Neural cell (in vitro differentiated cells): ENCODE measurements around the gene HDAC4. TPM values are rescaled to one million over a fixed set of nuclear protein-coding genes. Genes with fewer than 3 reads are reported as not detected.

ENCODE experiments used
- H2AFZ ChIP-seq: fragments of 200-600, 300-800 bp; sonication (generic), shearing (Covaris generic); 2 replicates; pipeline ENCODE4 v1.6.0; 2014; ENCODE audit warnings: low read depth, mild to moderate bottlenecking, antibody characterized with exemption, low read length, moderate library complexity
- H3F3A ChIP-seq: fragments of 200-600 bp; shearing (Covaris generic); 2 replicates; pipeline ENCODE4 v1.6.1; 2016; ENCODE audit warnings: mild to moderate bottlenecking, moderate library complexity, mixed read lengths, antibody characterized with exemption, low read length; ENCODE audit not compliant: insufficient read depth, poor library complexity, severe bottlenecking
- H3K27ac ChIP-seq: fragments of 200-600, 300-800 bp; sonication (generic), shearing (Covaris generic); 2 replicates; pipeline ENCODE4 v1.5.1; 2014; ENCODE audit warnings: mild to moderate bottlenecking, low read length, moderate library complexity
- H3K27me3 ChIP-seq: fragments of 300-800, 200-600 bp; sonication (generic), shearing (Covaris generic); 2 replicates; pipeline ENCODE4 v1.6.0; 2014; ENCODE audit warnings: mild to moderate bottlenecking, low read depth, low read length, moderate library complexity; ENCODE audit not compliant: insufficient read depth
- H3K36me3 ChIP-seq: fragments of 300-800, 200-600 bp; sonication (generic), shearing (Covaris generic); 2 replicates; pipeline ENCODE4 v1.5.1; 2014; ENCODE audit warnings: mild to moderate bottlenecking, antibody characterized with exemption, low read length, moderate library complexity; ENCODE audit not compliant: insufficient read depth
- H3K4me2 ChIP-seq: fragments of 300-800, 200-600 bp; sonication (generic), shearing (Covaris generic); 2 replicates; pipeline ENCODE4 v1.6.0; 2014; ENCODE audit warnings: mild to moderate bottlenecking, low read length
- H3K4me3 ChIP-seq: fragments of 300-800, 200-600 bp; sonication (generic), shearing (Covaris generic); 2 replicates; pipeline ENCODE4 v1.5.1; 2014; ENCODE audit warnings: mild to moderate bottlenecking, low read length, moderate library complexity
- H3K79me2 ChIP-seq: fragments of 200-600 bp; shearing (Covaris generic); replicated peaks from 2 replicates; pipeline ENCODE4 v1.6.0; 2014; ENCODE audit warnings: mild to moderate bottlenecking, low read length, moderate library complexity; ENCODE audit not compliant: insufficient read depth
- H3K9ac ChIP-seq: fragments of 300-800, 200-600 bp; sonication (generic), shearing (Covaris generic); 2 replicates; pipeline ENCODE4 v1.6.1; 2016; ENCODE audit warnings: mild to moderate bottlenecking, low read length, mixed read lengths
- H3K9me2 ChIP-seq: fragments of 200-600 bp; shearing (Covaris generic); 2 replicates; pipeline ENCODE4 v1.6.1; 2016; ENCODE audit warnings: mild to moderate bottlenecking, low read length, mixed read lengths; ENCODE audit not compliant: insufficient read depth
- H3K9me3 ChIP-seq: fragments of 200-600, 300-800 bp; sonication (generic), shearing (Covaris generic); 2 replicates; pipeline ENCODE4 v1.6.1; 2016; ENCODE audit warnings: mild to moderate bottlenecking, mixed run types, low read length, moderate library complexity, mixed read lengths
- H4K20me1 ChIP-seq: fragments of 200-600 bp; shearing (Covaris generic); 2 replicates; pipeline ENCODE4 v1.6.1; 2016; ENCODE audit warnings: mild to moderate bottlenecking, mixed run types; ENCODE audit not compliant: insufficient read depth
- EP300 ChIP-seq: fragments of 450-650 bp; conservative IDR thresholded peaks from 2 replicates; pipeline ENCODE4 v1.6.1; 2014; ENCODE audit warnings: antibody characterized with exemption, mild to moderate bottlenecking, moderate library complexity; ENCODE audit not compliant: poor library complexity, severe bottlenecking
- EZH2 ChIP-seq: fragments of 200-600, 300-800 bp; shearing (Covaris generic), sonication (generic); IDR thresholded peaks from 2 replicates; pipeline ENCODE4 v1.6.1; 2014; ENCODE audit warnings: antibody characterized with exemption, low read length, borderline replicate concordance, mild to moderate bottlenecking; ENCODE audit not compliant: insufficient read depth, poor library complexity, severe bottlenecking
- MXI1 ChIP-seq: fragments of 450-650 bp; conservative IDR thresholded peaks from 2 replicates; pipeline ENCODE4 v1.6.1; 2014; ENCODE audit warnings: antibody characterized with exemption, mild to moderate bottlenecking; ENCODE audit not compliant: poor library complexity, severe bottlenecking
- POLR2AphosphoS5 ChIP-seq: IDR thresholded peaks from 2 replicates; pipeline ENCODE4 v1.6.1; 2012
- RAD21 ChIP-seq: fragments of 450-650 bp; conservative IDR thresholded peaks from 2 replicates; pipeline ENCODE4 v1.6.1; 2014; ENCODE audit warnings: antibody characterized with exemption, mild to moderate bottlenecking, moderate library complexity
- SMC3 ChIP-seq: fragments of 450-650 bp; conservative IDR thresholded peaks from 2 replicates; pipeline ENCODE4 v1.6.1; 2014; ENCODE audit warnings: antibody characterized with exemption, mild to moderate bottlenecking, moderate library complexity; ENCODE audit not compliant: poor library complexity
- TAF1 ChIP-seq: IDR thresholded peaks from 2 replicates; pipeline ENCODE4 v1.6.1; 2012; ENCODE audit warnings: low read depth
- polyA plus RNA-seq: library from polyadenylated mRNA; depleted of rRNA; stranded (reverse); fragments of >200 nt; gene quantifications from 2 replicates; pipeline ENCODE4 v1.2.3, GENCODE V29; 2014
- TF ChIP-seq, protein P1 (sequence below): fragments of 450-650 bp; IDR thresholded peaks from 2 replicates; pipeline ENCODE4 v1.5.1; 2014; ENCODE audit warnings: antibody characterized with exemption, mild to moderate bottlenecking, moderate library complexity; ENCODE audit not compliant: poor library complexity, severe bottlenecking
- TF ChIP-seq, protein P2 (sequence below): IDR thresholded peaks from 2 replicates; pipeline ENCODE4 v1.6.1; 2012; ENCODE audit warnings: borderline replicate concordance

The HDAC4 gene
- polyA plus RNA-seq, 1 donor from 2014 or later, result 3.4 TPM

- Histone ChIP-seq H3K9ac (no peak overlapping the region), H4K20me1 (no peaks in the 10 kb centered on the region), H3K9me3 (peaks cover 3% of the 10 kb centered on the region)
Measured at GRCh38 chr2:239165206-239165831, 235.5 kb downstream of the HDAC4 start.

GRCh38 chr2:239164335-239164871 is 236.4 kb downstream of the HDAC4 start:
- Histone ChIP-seq H2AFZ (no peak overlapping the region), H3K9ac (no peak overlapping the region), H3K9me2 (no peaks in the 10 kb centered on the region), H3K79me2 (no peaks in the 10 kb centered on the region), H3K36me3 (no peaks in the 10 kb centered on the region), H3K9me3 (peaks cover 2% of the 10 kb centered on the region), H3F3A (no peaks in the 10 kb centered on the region), H3K4me2 (no peak overlapping the region), H3K27me3 (no peaks in the 10 kb centered on the region), H4K20me1 (no peaks in the 10 kb centered on the region), H3K27ac (no peak overlapping the region), H3K4me3 (no peak overlapping the region)
- TF ChIP-seq EP300, result no peak
- no peak for TF ChIP-seq RAD21
- no peak for TF ChIP-seq MXI1
- TF ChIP-seq, protein P1, sequence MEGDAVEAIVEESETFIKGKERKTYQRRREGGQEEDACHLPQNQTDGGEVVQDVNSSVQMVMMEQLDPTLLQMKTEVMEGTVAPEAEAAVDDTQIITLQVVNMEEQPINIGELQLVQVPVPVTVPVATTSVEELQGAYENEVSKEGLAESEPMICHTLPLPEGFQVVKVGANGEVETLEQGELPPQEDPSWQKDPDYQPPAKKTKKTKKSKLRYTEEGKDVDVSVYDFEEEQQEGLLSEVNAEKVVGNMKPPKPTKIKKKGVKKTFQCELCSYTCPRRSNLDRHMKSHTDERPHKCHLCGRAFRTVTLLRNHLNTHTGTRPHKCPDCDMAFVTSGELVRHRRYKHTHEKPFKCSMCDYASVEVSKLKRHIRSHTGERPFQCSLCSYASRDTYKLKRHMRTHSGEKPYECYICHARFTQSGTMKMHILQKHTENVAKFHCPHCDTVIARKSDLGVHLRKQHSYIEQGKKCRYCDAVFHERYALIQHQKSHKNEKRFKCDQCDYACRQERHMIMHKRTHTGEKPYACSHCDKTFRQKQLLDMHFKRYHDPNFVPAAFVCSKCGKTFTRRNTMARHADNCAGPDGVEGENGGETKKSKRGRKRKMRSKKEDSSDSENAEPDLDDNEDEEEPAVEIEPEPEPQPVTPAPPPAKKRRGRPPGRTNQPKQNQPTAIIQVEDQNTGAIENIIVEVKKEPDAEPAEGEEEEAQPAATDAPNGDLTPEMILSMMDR, result no peak
- TF ChIP-seq TAF1, result no peak
- TF ChIP-seq, protein P2, sequence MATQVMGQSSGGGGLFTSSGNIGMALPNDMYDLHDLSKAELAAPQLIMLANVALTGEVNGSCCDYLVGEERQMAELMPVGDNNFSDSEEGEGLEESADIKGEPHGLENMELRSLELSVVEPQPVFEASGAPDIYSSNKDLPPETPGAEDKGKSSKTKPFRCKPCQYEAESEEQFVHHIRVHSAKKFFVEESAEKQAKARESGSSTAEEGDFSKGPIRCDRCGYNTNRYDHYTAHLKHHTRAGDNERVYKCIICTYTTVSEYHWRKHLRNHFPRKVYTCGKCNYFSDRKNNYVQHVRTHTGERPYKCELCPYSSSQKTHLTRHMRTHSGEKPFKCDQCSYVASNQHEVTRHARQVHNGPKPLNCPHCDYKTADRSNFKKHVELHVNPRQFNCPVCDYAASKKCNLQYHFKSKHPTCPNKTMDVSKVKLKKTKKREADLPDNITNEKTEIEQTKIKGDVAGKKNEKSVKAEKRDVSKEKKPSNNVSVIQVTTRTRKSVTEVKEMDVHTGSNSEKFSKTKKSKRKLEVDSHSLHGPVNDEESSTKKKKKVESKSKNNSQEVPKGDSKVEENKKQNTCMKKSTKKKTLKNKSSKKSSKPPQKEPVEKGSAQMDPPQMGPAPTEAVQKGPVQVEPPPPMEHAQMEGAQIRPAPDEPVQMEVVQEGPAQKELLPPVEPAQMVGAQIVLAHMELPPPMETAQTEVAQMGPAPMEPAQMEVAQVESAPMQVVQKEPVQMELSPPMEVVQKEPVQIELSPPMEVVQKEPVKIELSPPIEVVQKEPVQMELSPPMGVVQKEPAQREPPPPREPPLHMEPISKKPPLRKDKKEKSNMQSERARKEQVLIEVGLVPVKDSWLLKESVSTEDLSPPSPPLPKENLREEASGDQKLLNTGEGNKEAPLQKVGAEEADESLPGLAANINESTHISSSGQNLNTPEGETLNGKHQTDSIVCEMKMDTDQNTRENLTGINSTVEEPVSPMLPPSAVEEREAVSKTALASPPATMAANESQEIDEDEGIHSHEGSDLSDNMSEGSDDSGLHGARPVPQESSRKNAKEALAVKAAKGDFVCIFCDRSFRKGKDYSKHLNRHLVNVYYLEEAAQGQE, result no peak
- TF ChIP-seq SMC3, result no peak
- TF ChIP-seq POLR2AphosphoS5, result no peak
- TF ChIP-seq EZH2, result no peak

More at GRCh38 chr2:239165206-239165831, 235.5 kb downstream of the HDAC4 start:
- H3K9me2 ChIP-seq, result no peaks in the 10 kb centered on the region
- H3K27me3 ChIP-seq, result no peaks in the 10 kb centered on the region
- no peak overlapping the region for H2AFZ ChIP-seq
- TF ChIP-seq SMC3, result no peak
- TF ChIP-seq, protein P2, result no peak
- TF ChIP-seq EZH2, result no peak
- no peak for TF ChIP-seq POLR2AphosphoS5
- TF ChIP-seq, protein P1, result no peak
- TF ChIP-seq MXI1, result no peak
- no peak for TF ChIP-seq RAD21
- no peak for TF ChIP-seq TAF1
- TF ChIP-seq EP300, result no peak
- H3K4me2 ChIP-seq, result no peak overlapping the region
- H3K4me3 ChIP-seq, result no peak overlapping the region
- H3K36me3 ChIP-seq, result no peaks in the 10 kb centered on the region
- no peak overlapping the region for H3K27ac ChIP-seq
- no peaks in the 10 kb centered on the region for H3F3A ChIP-seq
- H3K79me2 ChIP-seq, result no peaks in the 10 kb centered on the region
